Amygdala (tissue), 56 donors: Measurements from ENCODE around the gene MAP3K5.
"Not testable (repeated sequence)": the region's sequence is repeated elsewhere in the genome, so short reads cannot be mapped to it uniquely, and the experiment has no call there.

Experiments used
- DNase-seq, 56 donors: peaks; one replicate each; lab custom pipeline; 2025; lab: John Stamatoyannopoulos, UW

Gene MAP3K5

GRCh38 chr6:136795386-136795785 is 3.1 kb upstream of the MAP3K5 start:
- DNase-seq = no peak

- DNase-seq = no peak
Measured at GRCh38 chr6:136793363-136793762, 1.1 kb upstream of the MAP3K5 start.

DNA sequence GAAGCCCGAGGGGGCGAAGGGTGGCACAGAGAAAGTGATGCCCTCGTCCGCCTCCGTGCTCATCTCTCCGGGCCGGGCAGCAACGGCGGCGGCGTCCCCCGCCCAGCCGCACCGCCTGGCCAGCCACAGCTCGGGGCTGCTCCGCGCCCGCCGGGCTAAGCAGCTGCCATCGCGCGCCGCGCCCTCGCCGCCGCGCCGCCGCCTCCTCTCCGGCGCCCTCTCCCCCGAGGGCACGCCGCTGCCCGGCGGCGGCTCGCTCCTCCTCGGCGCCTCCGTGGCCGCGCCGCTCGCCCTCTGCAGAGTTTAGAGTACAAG is 225 bp downstream of the MAP3K5 start:
- no peak for DNase-seq

- peak in 32 of 56 donors; percentile 2 to 57 (median 32) for DNase-seq
Measured at GRCh38 chr6:136791296-136792094, 782 bp downstream of the MAP3K5 start.

DNA sequence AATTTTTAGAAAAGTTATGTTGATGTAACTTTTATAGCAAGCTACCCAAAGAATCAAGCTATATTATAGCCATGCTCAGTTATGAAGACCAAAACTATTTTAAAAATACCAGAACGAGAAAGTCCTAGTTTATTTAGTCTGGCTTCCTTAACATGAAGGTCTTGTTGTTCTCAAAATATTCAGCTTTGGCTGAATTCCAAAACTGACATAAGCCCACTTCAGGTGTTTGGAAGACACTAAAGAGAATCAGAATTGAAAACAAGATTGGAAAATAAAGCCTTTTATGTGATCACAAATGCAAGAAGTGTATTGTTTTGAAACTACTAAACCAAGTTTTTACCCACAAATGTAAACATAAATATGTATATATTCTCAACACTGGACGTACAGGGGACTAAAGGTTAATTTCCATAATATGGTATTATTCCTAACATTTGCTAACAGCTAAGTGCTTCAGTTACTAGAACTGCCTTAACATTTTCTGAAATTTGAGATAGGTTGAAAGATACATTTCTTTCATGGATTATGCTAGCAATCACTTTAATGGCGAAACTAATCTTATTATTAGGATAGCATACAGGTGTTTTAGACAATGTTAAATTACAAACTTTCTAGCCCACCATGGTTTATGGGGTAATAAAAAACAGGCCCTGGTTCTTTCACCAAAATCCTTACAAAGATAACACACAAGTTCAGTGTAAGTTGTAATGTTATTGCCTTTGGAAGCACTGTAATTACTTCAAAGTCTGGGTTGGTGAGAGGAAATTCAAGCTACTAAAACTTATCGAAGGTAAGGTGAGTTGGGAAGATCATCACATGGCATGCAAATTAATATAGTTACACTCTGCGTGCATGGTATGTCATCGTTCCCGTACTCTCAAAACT is 1.6 kb downstream of the MAP3K5 start:
- no peak for DNase-seq

- not testable (repeated sequence) for DNase-seq
Measured at GRCh38 chr6:136789440-136789839, 2.8 kb downstream of the MAP3K5 start.

- no peak for DNase-seq
Measured at GRCh38 chr6:136788069-136788902, 4.0 kb downstream of the MAP3K5 start.

- DNase-seq = no peak
Measured at GRCh38 chr6:136787726-136788068, 4.6 kb downstream of the MAP3K5 start.

DNA sequence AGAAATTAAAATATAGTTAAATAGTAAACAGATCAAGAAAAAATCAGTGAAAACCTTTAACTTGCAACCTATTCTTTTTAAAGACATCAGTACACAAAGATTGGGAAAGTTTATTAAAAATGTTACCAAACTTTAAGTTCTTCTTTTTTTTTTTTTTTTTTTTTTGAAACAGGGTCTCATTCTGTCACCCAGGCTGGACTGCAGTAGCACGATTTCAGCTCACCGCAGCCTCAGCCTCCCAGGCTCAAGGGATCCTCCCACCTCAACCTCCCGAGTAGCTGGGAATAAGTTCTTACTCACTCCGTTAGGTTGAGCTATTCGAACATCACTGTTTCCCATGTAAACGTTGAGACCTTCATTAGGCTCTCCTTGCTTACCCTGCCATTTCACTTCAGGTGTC is 5.6 kb downstream of the MAP3K5 start:
- DNase-seq = no peak

DNA sequence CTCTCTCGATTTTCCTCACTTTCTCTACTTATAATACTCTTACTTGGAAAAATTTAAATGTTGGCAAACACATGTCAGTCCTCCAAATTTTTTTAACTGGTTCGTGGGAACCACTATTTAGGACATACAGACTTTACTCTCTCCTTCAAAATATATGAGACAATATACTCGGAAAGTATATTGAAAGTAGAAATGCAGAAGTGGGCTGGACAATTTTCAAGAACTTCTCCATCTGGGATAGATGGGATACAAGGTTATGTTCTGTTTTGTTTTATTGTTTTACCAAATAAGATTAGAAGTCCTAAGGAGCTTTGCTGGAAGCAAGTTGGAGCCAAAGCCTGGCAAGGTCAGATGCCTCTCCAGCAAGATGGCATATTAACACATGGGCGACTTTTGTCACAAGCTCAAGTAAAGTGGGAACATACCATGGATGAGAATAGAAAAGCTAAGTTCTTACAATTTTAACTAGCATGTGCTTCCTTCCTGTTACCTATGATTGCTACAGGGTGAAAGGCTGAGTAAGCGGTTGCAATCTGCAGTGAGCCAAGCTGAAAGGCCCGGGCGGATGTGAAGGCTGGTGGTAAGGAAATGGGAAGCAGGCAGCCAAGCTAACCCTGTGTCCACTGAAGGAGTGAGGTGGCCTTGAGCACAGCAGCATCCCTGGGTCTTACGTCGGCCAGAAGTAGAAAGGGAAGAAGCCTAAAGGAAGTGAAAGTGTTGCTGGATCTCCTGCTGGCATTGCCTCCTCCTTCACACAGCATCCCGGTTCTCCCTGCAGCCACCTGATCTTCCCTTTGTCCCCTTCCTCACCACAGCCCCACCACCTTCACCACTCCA is 7.1 kb downstream of the MAP3K5 start:
- peak in 12 of 56 donors; percentile 9 to 58 (median 26) for DNase-seq

DNA sequence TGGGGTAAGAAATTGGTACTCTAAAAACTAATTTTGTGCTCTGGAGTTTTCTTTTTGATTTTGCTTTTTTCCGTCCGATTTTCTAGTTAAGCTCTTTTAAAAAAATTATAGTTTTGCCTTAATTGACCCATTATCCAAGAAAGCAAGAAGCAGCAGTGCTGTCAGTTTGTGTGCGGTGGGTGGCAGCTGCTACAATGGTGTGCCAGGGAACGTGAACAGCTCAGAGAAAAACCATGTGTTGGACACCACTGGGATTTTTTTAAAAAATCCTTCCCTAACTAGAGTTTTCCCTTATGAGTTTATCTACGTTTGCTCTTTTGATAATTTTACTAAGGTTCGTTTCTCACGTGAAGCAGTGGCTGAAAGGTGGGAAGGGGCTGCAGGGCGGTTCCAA is 8.0 kb downstream of the MAP3K5 start:
- DNase-seq = no peak

DNA sequence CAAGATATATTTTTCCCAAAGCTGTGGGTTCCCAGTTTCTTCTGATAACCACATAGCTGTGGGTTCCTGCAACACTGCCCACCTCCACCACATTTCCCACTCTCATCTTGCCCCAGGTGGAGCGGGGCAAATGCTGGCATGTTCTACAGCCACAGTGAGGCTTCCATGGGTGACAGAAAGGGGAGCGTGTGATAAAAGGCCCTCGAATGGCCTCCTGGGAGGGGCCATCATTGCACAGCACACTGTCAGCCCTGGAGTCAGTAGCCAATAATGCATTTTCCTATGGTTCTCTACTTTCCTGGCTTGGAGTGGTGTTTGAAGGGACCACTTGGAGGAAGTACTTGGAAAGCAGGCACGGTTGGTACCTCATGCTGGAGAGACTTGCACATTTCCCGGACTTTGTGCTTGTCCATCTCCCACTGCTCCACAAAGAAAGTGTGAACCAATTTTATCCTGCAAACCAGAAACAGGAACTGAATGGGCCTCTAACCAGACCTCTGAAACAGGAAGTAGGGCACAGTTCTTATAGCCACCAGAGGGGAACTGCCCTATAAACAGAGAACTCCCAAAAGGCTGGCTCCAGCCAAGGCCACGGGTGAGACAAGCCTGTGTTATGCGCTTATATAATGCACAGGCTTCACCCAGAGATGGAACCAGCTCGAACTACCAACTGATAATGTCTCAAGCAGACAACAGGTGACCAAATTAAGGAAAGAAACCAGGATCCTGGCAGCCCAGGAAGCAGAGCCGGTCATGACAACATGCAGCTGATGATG is 8.6 kb downstream of the MAP3K5 start:
- peak in 9 of 56 donors; percentile 4 to 62 (median 24) for DNase-seq

GRCh38 chr6:136783021-136783420 is 9.3 kb downstream of the MAP3K5 start:
- DNase-seq = no peak

GRCh38 chr6:136782021-136782770 is 10.1 kb downstream of the MAP3K5 start:
- DNase-seq = no peak

GRCh38 chr6:136780972-136781371 is 11.3 kb downstream of the MAP3K5 start:
- DNase-seq = no peak

GRCh38 chr6:136779682-136780081 is 12.6 kb downstream of the MAP3K5 start:
- no peak for DNase-seq

DNA sequence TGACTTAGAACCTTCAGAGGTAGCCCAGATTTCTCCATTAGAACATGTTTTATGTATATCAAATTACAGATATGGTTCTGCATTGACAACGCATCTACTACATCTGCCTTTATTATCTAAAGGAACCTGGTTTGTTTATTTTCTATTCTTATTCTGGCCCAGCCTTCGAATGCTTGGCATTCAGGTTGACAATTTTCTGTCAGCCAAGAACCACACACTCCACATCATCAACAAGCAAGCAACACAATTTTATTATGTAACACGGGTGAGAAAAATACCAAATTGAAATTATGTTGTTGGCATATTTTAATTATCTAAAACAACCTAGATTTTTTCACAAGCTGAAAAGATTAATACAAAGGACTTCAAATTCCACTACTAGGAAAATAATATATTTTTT is 14.6 kb downstream of the MAP3K5 start:
- DNase-seq = no peak

GRCh38 chr6:136775548-136775947 is 16.7 kb downstream of the MAP3K5 start:
- DNase-seq = no peak

GRCh38 chr6:136775081-136775480 is 17.2 kb downstream of the MAP3K5 start:
- no peak for DNase-seq
